GM19099 (cell line): Measurements from ENCODE around the gene ACOX2.

Experiments used
- POLR2A ChIP-seq: IDR thresholded peaks from 3 replicates; pipeline ENCODE4 v1.6.1; 2011; ENCODE audit warnings: low read depth; ENCODE audit not compliant: insufficient read length; ENCODE audit errors: extremely low read depth

Gene ACOX2

GRCh38 chr3:58570851-58571250, 33.9 kb upstream of the ACOX2 start:
- TF ChIP-seq POLR2A, result no peak

GRCh38 chr3:58569287-58570001, 32.5 kb upstream of the ACOX2 start:
- no peak for TF ChIP-seq POLR2A

GRCh38 chr3:58568572-58569286, 31.7 kb upstream of the ACOX2 start:
- no peak for TF ChIP-seq POLR2A

GRCh38 chr3:58567251-58567515, 30.2 kb upstream of the ACOX2 start:
- TF ChIP-seq POLR2A, result no peak

- TF ChIP-seq POLR2A, result no peak
These were observed 29.6 kb upstream of the ACOX2 start for GRCh38 chr3:58566398-58567250.

GRCh38 chr3:58565621-58566397, 28.8 kb upstream of the ACOX2 start:
- TF ChIP-seq POLR2A, result no peak

- TF ChIP-seq POLR2A, result no peak
These were observed 27.6 kb upstream of the ACOX2 start for GRCh38 chr3:58564456-58565160.

GRCh38 chr3:58564054-58564453, 27.1 kb upstream of the ACOX2 start:
- no peak for TF ChIP-seq POLR2A

- TF ChIP-seq POLR2A, result no peak
These were observed 26.5 kb upstream of the ACOX2 start for GRCh38 chr3:58563386-58564035.

- no peak for TF ChIP-seq POLR2A
These were observed 25.5 kb upstream of the ACOX2 start for GRCh38 chr3:58562498-58562897.

GRCh38 chr3:58560771-58561311, 23.9 kb upstream of the ACOX2 start:
- no peak for TF ChIP-seq POLR2A

GRCh38 chr3:58559586-58559985, 22.6 kb upstream of the ACOX2 start:
- no peak for TF ChIP-seq POLR2A

- no peak for TF ChIP-seq POLR2A
These were observed 20.5 kb upstream of the ACOX2 start for GRCh38 chr3:58557491-58557890.
